Lower lobe of right lung (tissue), 2 donors: ENCODE data around the gene NFIB. TPM values are rescaled to one million over a fixed set of nuclear protein-coding genes. Genes with fewer than 3 reads are reported as not detected.

Source experiments
- ATAC-seq, 2 donors: fragments of 200-7000 bp; cut with Tn5 transposase; one replicate each; pipeline ENCODE4 v1.9.1; 2020 to 2022; ENCODE audit warnings: mild to moderate bottlenecking in 2 of 2, moderate library complexity in 2 of 2
- DNase-seq: peaks from one replicate; pipeline ENCODE4 v3.0.0-alpha.2; 2020
- H3K27ac ChIP-seq: fragments of 200-600 bp; one replicate; pipeline ENCODE4 v1.8.0; 2022
- H3K27me3 ChIP-seq: fragments of 200-600 bp; one replicate; pipeline ENCODE4 v1.8.0; 2022; ENCODE audit warnings: low read depth
- H3K36me3 ChIP-seq: fragments of 200-600 bp; one replicate; pipeline ENCODE4 v1.8.0; 2022; ENCODE audit warnings: mild to moderate bottlenecking
- H3K4me1 ChIP-seq: fragments of 200-600 bp; one replicate; pipeline ENCODE4 v1.8.0; 2022
- H3K4me3 ChIP-seq: fragments of 200-600 bp; one replicate; pipeline ENCODE4 v1.8.0; 2022; ENCODE audit warnings: mild to moderate bottlenecking
- H3K9me3 ChIP-seq: fragments of 200-600 bp; one replicate; pipeline ENCODE4 v1.8.0; 2022
- intact Hi-C: fragments of 100-400 bp; cut with DNase I; formaldehyde crosslinking; loops from one replicate; pipeline ENCODE4 v1.11.0; 2022
- total RNA-seq: library from RNA; stranded (reverse); fragmentation: NEBNext Ultra II Directional; extraction: Animal tissue kit (Norgen Biotek cat#: 25700); gene quantifications from one replicate; pipeline ENCODE4 v1.2.1, GENCODE V29; 2021
- TF ChIP-seq, protein P1 (sequence below): fragments of 200-600 bp; IDR thresholded peaks from one replicate; pipeline ENCODE4 v1.8.0; 2022; ENCODE audit warnings: antibody characterized with exemption, mild to moderate bottlenecking
- donor health status: DM: no; HTN: yes; CAD: no; lungs with severe emphysema.

The NFIB gene
- total RNA-seq, 1 donor from 2014 or later, result 97.7 TPM

- TF ChIP-seq, protein P1, sequence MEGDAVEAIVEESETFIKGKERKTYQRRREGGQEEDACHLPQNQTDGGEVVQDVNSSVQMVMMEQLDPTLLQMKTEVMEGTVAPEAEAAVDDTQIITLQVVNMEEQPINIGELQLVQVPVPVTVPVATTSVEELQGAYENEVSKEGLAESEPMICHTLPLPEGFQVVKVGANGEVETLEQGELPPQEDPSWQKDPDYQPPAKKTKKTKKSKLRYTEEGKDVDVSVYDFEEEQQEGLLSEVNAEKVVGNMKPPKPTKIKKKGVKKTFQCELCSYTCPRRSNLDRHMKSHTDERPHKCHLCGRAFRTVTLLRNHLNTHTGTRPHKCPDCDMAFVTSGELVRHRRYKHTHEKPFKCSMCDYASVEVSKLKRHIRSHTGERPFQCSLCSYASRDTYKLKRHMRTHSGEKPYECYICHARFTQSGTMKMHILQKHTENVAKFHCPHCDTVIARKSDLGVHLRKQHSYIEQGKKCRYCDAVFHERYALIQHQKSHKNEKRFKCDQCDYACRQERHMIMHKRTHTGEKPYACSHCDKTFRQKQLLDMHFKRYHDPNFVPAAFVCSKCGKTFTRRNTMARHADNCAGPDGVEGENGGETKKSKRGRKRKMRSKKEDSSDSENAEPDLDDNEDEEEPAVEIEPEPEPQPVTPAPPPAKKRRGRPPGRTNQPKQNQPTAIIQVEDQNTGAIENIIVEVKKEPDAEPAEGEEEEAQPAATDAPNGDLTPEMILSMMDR, result no peak
- peak; percentile 92 to 95 for ATAC-seq
- H3K4me3 ChIP-seq, result peak overlapping the region; percentile 27
- peak; percentile 82 for DNase-seq
- H3K9me3 ChIP-seq, result no peaks in the 10 kb centered on the region
- no peaks in the 10 kb centered on the region for H3K27me3 ChIP-seq
- H3K36me3 ChIP-seq, result no peaks in the 10 kb centered on the region
- H3K27ac ChIP-seq, result peak overlapping the region; percentile 36
- intact Hi-C loops, result no loop called here
- H3K4me1 ChIP-seq, result peaks cover 36% of the 10 kb centered on the region
These were observed 62.5 kb downstream of the NFIB start for GRCh38 chr9:14251154-14252071.

DNA sequence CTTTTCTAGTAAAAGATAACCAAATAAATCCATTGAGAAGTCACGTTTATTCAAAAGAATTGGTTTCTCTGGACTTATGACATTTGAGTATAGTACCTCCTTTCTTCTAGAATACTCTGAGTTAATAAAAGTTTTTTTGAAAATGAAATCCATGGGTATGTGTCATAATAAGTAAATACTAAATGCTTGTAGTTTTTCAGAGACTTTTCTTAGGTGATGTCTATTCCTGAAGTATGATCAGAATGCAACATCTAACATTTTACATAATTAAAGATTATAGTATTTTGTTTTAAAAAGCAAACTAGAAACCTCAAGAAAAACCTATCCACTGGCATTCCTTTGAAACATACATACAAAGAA is 63.2 kb downstream of the NFIB start:
- TF ChIP-seq, protein P1, result no peak
- Histone ChIP-seq H3K36me3 (no peaks in the 10 kb centered on the region), H3K27me3 (no peaks in the 10 kb centered on the region), H3K9me3 (no peaks in the 10 kb centered on the region), H3K4me3 (no peak overlapping the region), H3K4me1 (peaks cover 36% of the 10 kb centered on the region), H3K27ac (no peak overlapping the region)
- ATAC-seq (no peak), DNase-seq (no peak)
- intact Hi-C loops, result no loop called here

GRCh38 chr9:14249527-14249926 is 64.4 kb downstream of the NFIB start:
- Histone ChIP-seq H3K9me3 (no peaks in the 10 kb centered on the region), H3K36me3 (no peaks in the 10 kb centered on the region), H3K27ac (no peak overlapping the region), H3K4me1 (peaks cover 37% of the 10 kb centered on the region), H3K4me3 (no peak overlapping the region), H3K27me3 (no peaks in the 10 kb centered on the region)
- ATAC-seq, result no peak
- intact Hi-C loops, result no loop called here
- no peak for DNase-seq
- TF ChIP-seq, protein P1, result no peak

GRCh38 chr9:14248149-14248548 is 65.8 kb downstream of the NFIB start:
- no peaks in the 10 kb centered on the region for H3K27me3 ChIP-seq
- no peaks in the 10 kb centered on the region for H3K9me3 ChIP-seq
- H3K27ac ChIP-seq, result no peak overlapping the region
- DNase-seq (no peak), ATAC-seq (no peak)
- H3K4me1 ChIP-seq, result peaks cover 37% of the 10 kb centered on the region
- H3K4me3 ChIP-seq, result no peak overlapping the region
- intact Hi-C loops, result no loop called here
- TF ChIP-seq, protein P1, result no peak
- H3K36me3 ChIP-seq, result no peaks in the 10 kb centered on the region

GRCh38 chr9:14247577-14247976 is 66.4 kb downstream of the NFIB start:
- Histone ChIP-seq H3K36me3 (no peaks in the 10 kb centered on the region), H3K9me3 (no peaks in the 10 kb centered on the region), H3K27ac (no peak overlapping the region), H3K27me3 (no peaks in the 10 kb centered on the region), H3K4me3 (no peak overlapping the region), H3K4me1 (peaks cover 38% of the 10 kb centered on the region)
- ATAC-seq, result no peak
- no peak for DNase-seq
- TF ChIP-seq, protein P1, result no peak
- intact Hi-C loops, result no loop called here
